H1 (cell line): Measurements from ENCODE around the gene ANGPTL4. TPM values are rescaled to one million over a fixed set of nuclear protein-coding genes. Genes with fewer than 3 reads are reported as not detected.

Experiments
- CTCF ChIA-PET: fragments of 300-600 bp; sonication (Branson Sonifier 250); formaldehyde crosslinking; loops from one replicate; lab custom pipeline; 2021; ENCODE audit not compliant: partially characterized antibody; lab: Charles Lee
- POLR2A ChIA-PET: fragments of 300-600 bp; sonication (Branson Sonifier 250); formaldehyde crosslinking; loops from one replicate; lab custom pipeline; 2021; ENCODE audit warnings: inconsistent platforms; ENCODE audit not compliant: partially characterized antibody; lab: Charles Lee
- DNase-seq, 2 experiments: peaks; one replicate each; pipeline versions ENCODE4 v3.0.0 to v3.0.0-alpha.2; 2010 to 2022; ENCODE audit warnings: low spot score in 2 of 2, low read depth in 1 of 2, mixed read lengths in 1 of 2
- FAIRE-seq: peaks from 2 replicates; lab custom pipeline; 2011; peaks lifted over from hg19 to GRCh38; lab: Jason Lieb, UNC
- H2AFZ ChIP-seq: 2 replicates; pipeline ENCODE4 v1.8.1; 2012; ENCODE audit warnings: low read length, inconsistent platforms
- H2AK5ac ChIP-seq: 2 replicates; pipeline ENCODE4 v1.6.1; 2013; ENCODE audit warnings: low read depth, low read length
- H2BK120ac ChIP-seq: replicated peaks from 2 replicates; pipeline ENCODE3; 2013; ENCODE audit warnings: low read depth, low read length, inconsistent platforms
- H2BK12ac ChIP-seq: 2 replicates; pipeline ENCODE4 v1.6.1; 2013; ENCODE audit warnings: low read depth, low read length
- H2BK15ac ChIP-seq: 2 replicates; pipeline ENCODE4 v1.6.1; 2013; ENCODE audit warnings: low read length
- H2BK20ac ChIP-seq: 2 replicates; pipeline ENCODE4 v1.6.1; 2013; ENCODE audit warnings: low read length
- H2BK5ac ChIP-seq: 2 replicates; pipeline ENCODE4 v1.6.1; 2013; ENCODE audit warnings: low read depth, low read length
- H3K14ac ChIP-seq: 2 replicates; pipeline ENCODE4 v1.6.1; 2013; ENCODE audit warnings: inconsistent platforms; ENCODE audit not compliant: insufficient read length
- H3K18ac ChIP-seq: 2 replicates; pipeline ENCODE4 v1.6.1; 2013; ENCODE audit warnings: low read length; ENCODE audit errors: extremely low read depth
- H3K23ac ChIP-seq: 2 replicates; pipeline ENCODE4 v1.6.1; 2013; ENCODE audit warnings: inconsistent platforms; ENCODE audit not compliant: insufficient read length
- H3K23me2 ChIP-seq: 2 replicates; pipeline ENCODE4 v1.6.1; 2013; ENCODE audit warnings: low read depth, low read length
- H3K27ac ChIP-seq: 2 replicates; pipeline ENCODE4 v1.6.1; 2011; ENCODE audit warnings: low read depth, low read length, inconsistent platforms
- H3K27me3 ChIP-seq, 4 experiments: replicated peaks in 1 of 4; 1 replicate in 1 of 4; 2 replicates in 3 of 4; pipeline versions ENCODE4 v1.6.1 to v1.8.1; 2011 to 2013; ENCODE audit warnings: low read length in 3 of 4, mild to moderate bottlenecking in 3 of 4, inconsistent platforms in 2 of 4, mixed read lengths in 2 of 4, moderate library complexity in 1 of 4; ENCODE audit not compliant: control insufficient read depth in 3 of 4, insufficient read depth in 3 of 4; ENCODE audit errors: extremely low read depth in 1 of 4
- H3K36me3 ChIP-seq, 4 experiments: 2 replicates each; pipeline versions ENCODE4 v1.6.1 to v1.8.1; 2011 to 2013; ENCODE audit warnings: mild to moderate bottlenecking in 4 of 4, low read length in 3 of 4, moderate library complexity in 2 of 4, control low read depth in 1 of 4, inconsistent platforms in 1 of 4; ENCODE audit not compliant: insufficient read depth in 4 of 4, control insufficient read depth in 2 of 4
- H3K4ac ChIP-seq: replicated peaks from 2 replicates; pipeline ENCODE3; 2013; ENCODE audit warnings: low read length, low read depth, mixed read lengths, inconsistent platforms; ENCODE audit not compliant: insufficient read length
- H3K4me1 ChIP-seq, 4 experiments: replicated peaks in 1 of 4; 1 replicate in 1 of 4; 2 replicates in 3 of 4; pipeline versions ENCODE4 v1.6.1 to v1.8.1; 2011 to 2013; ENCODE audit warnings: low read length in 3 of 4, inconsistent platforms in 2 of 4, mixed read lengths in 1 of 4; ENCODE audit not compliant: insufficient read depth in 4 of 4, control insufficient read depth in 3 of 4
- H3K4me2 ChIP-seq, 2 experiments: 2 replicates each; pipeline versions ENCODE4 v1.6.1 to v1.8.1; 2011 to 2013; ENCODE audit warnings: low read depth in 2 of 2, low read length in 2 of 2, control low read depth in 1 of 2, inconsistent platforms in 1 of 2, mild to moderate bottlenecking in 1 of 2; ENCODE audit not compliant: insufficient read depth in 1 of 2
- H3K4me3 ChIP-seq, 4 experiments: fragments of 200-600, 300-600 bp in 1 of 4; sonication (generic), shearing (Covaris generic), sonication (Bioruptor Twin) in 1 of 4; 2 replicates each; pipeline versions ENCODE4 v1.5.1 to v1.8.1; 2011 to 2016; ENCODE audit warnings: low read length in 4 of 4, low read depth in 3 of 4, control low read depth in 2 of 4, inconsistent platforms in 2 of 4, mild to moderate bottlenecking in 2 of 4, mixed read lengths in 1 of 4, moderate library complexity in 1 of 4; ENCODE audit not compliant: insufficient read depth in 2 of 4; ENCODE audit errors: extremely low read depth in 1 of 4
- H3K56ac ChIP-seq: replicated peaks from 2 replicates; pipeline ENCODE3; 2013; ENCODE audit warnings: low read depth, mild to moderate bottlenecking, mixed read lengths, low read length, inconsistent platforms; ENCODE audit not compliant: insufficient read length
- H3K79me1 ChIP-seq: 2 replicates; pipeline ENCODE4 v1.6.1; 2013; ENCODE audit warnings: low read depth, low read length, control low read depth
- H3K79me2 ChIP-seq, 2 experiments: 2 replicates each; pipeline versions ENCODE4 v1.6.1 to v1.8.1; 2012 to 2013; ENCODE audit warnings: low read length in 2 of 2, mild to moderate bottlenecking in 2 of 2, inconsistent platforms in 1 of 2; ENCODE audit not compliant: insufficient read depth in 2 of 2, control insufficient read depth in 1 of 2
- H3K9ac ChIP-seq, 4 experiments: replicated peaks in 1 of 4; 1 replicate in 1 of 4; 2 replicates in 3 of 4; pipeline versions ENCODE4 v1.6.1 to v1.8.1; 2011 to 2013; ENCODE audit warnings: low read depth in 3 of 4, low read length in 3 of 4, control low read depth in 2 of 4, mild to moderate bottlenecking in 2 of 4, moderate library complexity in 2 of 4, inconsistent platforms in 1 of 4; ENCODE audit errors: extremely low read depth in 1 of 4
- H3K9me3 ChIP-seq, 2 experiments: 2 replicates each; pipeline versions ENCODE4 v1.6.1 to v1.8.1; 2012 to 2013; ENCODE audit warnings: mild to moderate bottlenecking in 2 of 2, moderate library complexity in 2 of 2, control low read depth in 1 of 2, inconsistent platforms in 1 of 2, low read depth in 1 of 2, low read length in 1 of 2, mixed read lengths in 1 of 2; ENCODE audit not compliant: insufficient read depth in 2 of 2
- H4K20me1 ChIP-seq, 2 experiments: replicated peaks in 1 of 2; 2 replicates each; pipeline versions ENCODE3 to v1.8.1; 2011 to 2013; ENCODE audit warnings: inconsistent platforms in 2 of 2, low read length in 2 of 2, mild to moderate bottlenecking in 1 of 2; ENCODE audit not compliant: insufficient read depth in 2 of 2, control insufficient read depth in 1 of 2
- H4K5ac ChIP-seq: 2 replicates; pipeline ENCODE4 v1.6.1; 2013; ENCODE audit warnings: low read length, low read depth, mixed read lengths, inconsistent platforms; ENCODE audit not compliant: insufficient read length
- H4K8ac ChIP-seq: 2 replicates; pipeline ENCODE4 v1.8.0; 2013; ENCODE audit warnings: mild to moderate bottlenecking, moderate library complexity, low read length, inconsistent platforms; ENCODE audit not compliant: insufficient read depth; ENCODE audit errors: extremely low read depth
- H4K91ac ChIP-seq: replicated peaks from 2 replicates; pipeline ENCODE3; 2013; ENCODE audit warnings: low read length, mixed read lengths, inconsistent platforms; ENCODE audit not compliant: insufficient read length
- RBBP5 ChIP-seq: IDR thresholded peaks from 2 replicates; pipeline ENCODE4 v1.7.1; 2012; ENCODE audit warnings: low read depth, mild to moderate bottlenecking, inconsistent platforms, low read length, moderate library complexity, borderline replicate concordance
- SP4 ChIP-seq: IDR thresholded peaks from 2 replicates; pipeline ENCODE4 v1.6.1; 2012; ENCODE audit warnings: low read length, inconsistent platforms
- WGBS, 2 experiments: shearing (Covaris generic) in 1 of 2; methylation state at CpG; one replicate each; pipeline versions ENCODE4 v1.1.6 to v1.1.7; 2013 to 2015; ENCODE audit warnings: low lambda C conversion rate in 2 of 2, mixed read lengths in 2 of 2, inconsistent platforms in 1 of 2, low coverage in 1 of 2, missing lambda C conversion rate in 1 of 2; ENCODE audit not compliant: insufficient replicate concordance in 2 of 2, insufficient coverage in 1 of 2, insufficient read length in 1 of 2; ENCODE audit errors: extremely low coverage in 1 of 2, missing lambda C conversion rate in 1 of 2; 5-methylcytosine and 5-hydroxymethylcytosine counted together
- polyA plus RNA-seq, 7 experiments: library from polyadenylated mRNA; depleted of rRNA in 3 of 7; stranded (reverse) in 5 of 7; unstranded in 2 of 7; fragments of >200 nt in 5 of 7; fragments of 200-250 nt in 2 of 7; gene quantifications; 1 replicate in 5 of 7; 2 replicates in 1 of 7; 4 replicates in 1 of 7; pipeline versions ENCODE4 v1.2.1 to v1.2.3, GENCODE V29; 2011 to 2013; ENCODE audit warnings: missing spikeins in 2 of 7, mixed read lengths in 2 of 7
- total RNA-seq: library from RNA; stranded (reverse); fragmentation: NEBNext Ultra II Directional; extraction: Animal tissue kit (Norgen Biotek cat#: 25700); gene quantifications from 2 replicates; pipeline ENCODE4 v1.2.1, GENCODE V29; 2021

Gene ANGPTL4
- total and polyA plus RNA-seq, 2 of the 8 experiments (the other 6 are each of a cell fraction or from before 2014, with no cell fraction given), result 2.3 to 6.5 TPM

GRCh38 chr19:8393192-8393870 lies 29.4 kb downstream of the ANGPTL4 start:
- no peak overlapping the region for H3K4ac ChIP-seq
- H2BK12ac ChIP-seq, result 0 out of 2 replicates have a peak overlapping the region, but pooled peaks have one; percentile 9
- H2BK15ac ChIP-seq, result no peak overlapping the region
- FAIRE-seq (no peak), DNase-seq (no peak)
- 72% methylated on average over 8 of the region's 8 CpGs; no CpG with 5 or more reads in 1 of the 2 experiments for WGBS, 2 experiments
- H4K8ac ChIP-seq, result peak overlapping the region; percentile 20
- no peak overlapping the region for H3K18ac ChIP-seq
- ChIA-PET CTCF (interaction anchor here (0.7 to 5.5 kb wide), 6 partner anchors 11 to 46 kb away, joined by 3 to 47 read pairs (median 11); no protein-coding TSS in a partner anchor), POLR2A (interaction anchor here (0.7 to 5.6 kb wide), 4 partner anchors 26 to 72 kb away, joined by 3 to 71 read pairs (median 12); partner anchors contain the start of genes ANGPTL4, NDUFA7 and RPS28)
- no peak overlapping the region for H3K27ac ChIP-seq
- peaks cover 7 to 73% of the 10 kb centered on the region in 2 experiments for H3K79me2 ChIP-seq
- no peak overlapping the region for H4K5ac ChIP-seq
- no peaks in the 10 kb centered on the region for H3K27me3 ChIP-seq
- H3K4me2 ChIP-seq, result no peak overlapping the region
- no peaks in the 10 kb centered on the region for H3K9me3 ChIP-seq
- no peak overlapping the region for H4K91ac ChIP-seq
- H2BK120ac ChIP-seq, result no peak overlapping the region
- no peak overlapping the region for H2BK5ac ChIP-seq
- no peak overlapping the region for H3K9ac ChIP-seq
- H4K20me1 ChIP-seq, result peaks cover 8 to 27% of the 10 kb centered on the region in 2 experiments
- H3K79me1 ChIP-seq, result peaks cover 30% of the 10 kb centered on the region
- H3K23ac ChIP-seq, result no peak overlapping the region
- TF ChIP-seq SP4 (no peak), RBBP5 (no peak)
- no peaks in the 10 kb centered on the region for H3K23me2 ChIP-seq
- H3K56ac ChIP-seq, result no peak overlapping the region
- H2BK20ac ChIP-seq, result no peak overlapping the region
- H3K36me3 ChIP-seq, result no peaks in the 10 kb centered on the region; a peak in 2 of 8 replicates
- no peak overlapping the region for H3K14ac ChIP-seq
- no peak overlapping the region for H3K4me3 ChIP-seq
- no peak overlapping the region for H2AK5ac ChIP-seq
- H2AFZ ChIP-seq, result no peak overlapping the region
- peaks cover 0 to 10% (median 4%) of the 10 kb centered on the region in 4 experiments; a peak in 6 of 7 replicates for H3K4me1 ChIP-seq
